ENCODE results near the gene SMIM26. TPM values are rescaled to one million over a fixed set of nuclear protein-coding genes. Genes with fewer than 3 reads are reported as not detected.

Gene SMIM26
- total RNA-seq = 75.6 and 92.7 TPM in 2 replicates

GRCh38 chr20:18566892-18567738 lies at the start of gene SMIM26:
Gene SMIM26 (plus strand): TSS chr20:18567432. CDS start chr20:18567479, 47 bp downstream.

GRCh38 chr20:18587665-18588573 lies 20.7 kb downstream of the SMIM26 start, which contains the start of gene DTD1:
Gene DTD1 (plus strand): TSS chr20:18588054. CDS start chr20:18588073, 19 bp downstream.

Other genes with a start within 250 kb of the SMIM26 start
- gene DZANK1, start 100.4 kb upstream of the SMIM26 start, total RNA-seq = 0.63 and 0.94 TPM in 2 replicates
- 11.6 and 12.3 TPM in 2 replicates for gene POLR3F, start 100.0 kb upstream of the SMIM26 start, total RNA-seq
- 9.4 and 12.2 TPM in 2 replicates for gene RBBP9, start 70.2 kb upstream of the SMIM26 start, total RNA-seq
- gene SEC23B, start 59.5 kb upstream of the SMIM26 start, total RNA-seq = 47.5 and 48.3 TPM in 2 replicates
- 74.9 and 98.3 TPM in 2 replicates for gene DTD1, start 20.6 kb downstream of the SMIM26 start, total RNA-seq
- gene SCP2D1, start 246.4 kb downstream of the SMIM26 start, total RNA-seq = not detected in 2 replicates